HCT116 (cell line): ENCODE measurements around the gene SRR. TPM values are rescaled to one million over a fixed set of nuclear protein-coding genes. Genes with fewer than 3 reads are reported as not detected.

ENCODE experiments used
- ATAC-seq: fragments of 200-7000 bp; cut with Tn5 transposase; 2 replicates; pipeline ENCODE4 v1.9.1; 2020; ENCODE audit warnings: mild to moderate bottlenecking, moderate library complexity
- BruUV-seq: library from RNA; stranded (reverse); fragments of 400-500 nt; replicated peaks from 2 replicates; lab custom pipeline; 2021; lab: Mats Ljungman, UMichigan
- CTCF ChIA-PET: fragments of 300-600 bp; sonication (Branson Sonifier 250); formaldehyde crosslinking; loops from one replicate; lab custom pipeline; 2021; ENCODE audit warnings: antibody characterized with exemption; lab: Charles Lee
- POLR2A ChIA-PET: fragments of 300-600, 350-600 bp; sonication (Branson Sonifier 250); formaldehyde crosslinking; loops from one replicate; lab custom pipeline; 2021; ENCODE audit warnings: antibody characterized with exemption; lab: Charles Lee
- RAD21 ChIA-PET, 2 experiments: fragments of 300-600 bp; sonication (Branson Sonifier 250); formaldehyde crosslinking; loops; one replicate each; lab custom pipeline; 2023; ENCODE audit warnings: low total read pairs in 2 of 2; ENCODE audit not compliant: uncharacterized antibody in 2 of 2, unreplicated experiment in 2 of 2, low non-redundant PET in 1 of 2; lab: Charles Lee
- DNase-seq: peaks from one replicate; pipeline ENCODE4 v3.0.0-alpha.2; 2010; ENCODE audit warnings: low read depth, low spot score
- H2AFZ ChIP-seq: fragments of 200-600 bp; shearing (Covaris generic), sonication (generic); 2 replicates; pipeline ENCODE4 v1.6.1; 2017; ENCODE audit warnings: low read depth, mixed run types, mixed read lengths, antibody characterized with exemption, low read length; ENCODE audit not compliant: poor library complexity, severe bottlenecking
- H3K27ac ChIP-seq: 2 replicates; pipeline ENCODE4 v1.5.1; 2012; ENCODE audit warnings: low read depth, low read length
- H3K27me3 ChIP-seq: fragments of 200-600 bp; sonication (generic); 2 replicates; pipeline ENCODE4 v1.6.1; 2016; ENCODE audit warnings: mixed run types, low read length, mixed read lengths; ENCODE audit not compliant: insufficient read depth
- H3K36me3 ChIP-seq, 2 experiments: fragments of 200-500 bp in 1 of 2; fragments of 200-600 bp in 1 of 2; sonication (Bioruptor generic) in 1 of 2; sonication (generic) in 1 of 2; 2 replicates each; pipeline versions ENCODE4 v1.5.1 to v1.6.1; 2014 to 2016; ENCODE audit warnings: low read length in 2 of 2, inconsistent platforms in 1 of 2, mixed read lengths in 1 of 2, mixed run types in 1 of 2; ENCODE audit not compliant: insufficient read depth in 2 of 2, control insufficient read depth in 1 of 2
- H3K4me1 ChIP-seq, 2 experiments: fragments of 200-600 bp in 1 of 2; sonication (generic) in 1 of 2; 2 replicates each; pipeline versions ENCODE4 v1.5.1 to v1.6.1; 2012 to 2017; ENCODE audit warnings: low read length in 2 of 2, inconsistent platforms in 1 of 2, mild to moderate bottlenecking in 1 of 2, mixed read lengths in 1 of 2, mixed run types in 1 of 2, moderate library complexity in 1 of 2; ENCODE audit not compliant: insufficient read depth in 2 of 2, control insufficient read depth in 1 of 2
- H3K4me2 ChIP-seq: fragments of 200-600 bp; sonication (generic); 2 replicates; pipeline ENCODE4 v1.6.1; 2017; ENCODE audit warnings: mixed run types, low read length, mixed read lengths
- H3K4me3 ChIP-seq, 2 experiments: fragments of 200-600 bp in 1 of 2; sonication (generic) in 1 of 2; replicated peaks in 1 of 2; 2 replicates each; pipeline ENCODE4 v1.5.1; 2011 to 2016; ENCODE audit warnings: low read length in 2 of 2, control low read depth in 1 of 2, low read depth in 1 of 2, mild to moderate bottlenecking in 1 of 2, mixed read lengths in 1 of 2, mixed run types in 1 of 2
- H3K79me2 ChIP-seq: fragments of 200-600 bp; sonication (generic); 2 replicates; pipeline ENCODE4 v1.6.1; 2017; ENCODE audit warnings: mild to moderate bottlenecking, mixed run types, low read length, moderate library complexity, mixed read lengths; ENCODE audit not compliant: insufficient read depth
- H3K9ac ChIP-seq: fragments of 200-600 bp; sonication (generic); 2 replicates; pipeline ENCODE4 v1.6.1; 2016; ENCODE audit warnings: low read length, mixed read lengths
- H3K9me2 ChIP-seq: fragments of 200-600 bp; sonication (generic), shearing (Covaris generic); 2 replicates; pipeline ENCODE4 v1.6.1; 2017; ENCODE audit warnings: mixed run types, mild to moderate bottlenecking, moderate library complexity; ENCODE audit not compliant: insufficient read depth
- H3K9me3 ChIP-seq, 2 experiments: fragments of 200-500 bp in 1 of 2; fragments of 200-600 bp in 1 of 2; sonication (Bioruptor generic) in 1 of 2; sonication (generic) in 1 of 2; 2 replicates each; pipeline ENCODE4 v1.6.1; 2014 to 2017; ENCODE audit warnings: low read length in 2 of 2, mixed read lengths in 2 of 2, inconsistent platforms in 1 of 2, low read depth in 1 of 2, mild to moderate bottlenecking in 1 of 2, mixed run types in 1 of 2, moderate library complexity in 1 of 2; ENCODE audit not compliant: control insufficient read depth in 1 of 2, insufficient read depth in 1 of 2
- H4K20me1 ChIP-seq: fragments of 200-600 bp; sonication (generic), shearing (Covaris generic); 2 replicates; pipeline ENCODE4 v1.6.1; 2017; ENCODE audit warnings: mixed run types, mild to moderate bottlenecking, moderate library complexity; ENCODE audit not compliant: insufficient read depth
- SP1 ChIP-seq: IDR thresholded peaks from 2 replicates; pipeline ENCODE4 v1.6.1; 2012; ENCODE audit warnings: low read depth
- ZFX ChIP-seq: fragments of 450-650 bp; IDR thresholded peaks from 2 replicates; pipeline ENCODE4 v1.6.1; 2017
- ZNF274 ChIP-seq: fragments of 200-500 bp; sonication (Bioruptor generic); IDR thresholded peaks from 2 replicates; pipeline ENCODE4 v1.6.1; 2014; ENCODE audit warnings: mild to moderate bottlenecking, low read depth, low read length, inconsistent platforms
- intact Hi-C: fragments of 100-400 bp; cut with micrococcal nuclease; formaldehyde crosslinking; loops from 2 replicates; pipeline ENCODE4 v1.10.0; 2022
- total RNA-seq: library from RNA; stranded (reverse); gene quantifications from one replicate; pipeline ENCODE4 v1.2.1, GENCODE V29; 2021; ENCODE audit not compliant: unreplicated experiment
- TF ChIP-seq, protein P1 (sequence below): IDR thresholded peaks from 2 replicates; pipeline ENCODE4 v1.6.1; 2012; ENCODE audit warnings: low read depth
- TF ChIP-seq, protein P2 (sequence below), 3 experiments: fragments of 200-600 bp in 1 of 3; sonication (generic) in 1 of 3; IDR thresholded peaks in 2 of 3; conservative IDR thresholded peaks in 1 of 3; 2 replicates each; pipeline ENCODE4 v1.5.1; 2012 to 2017; ENCODE audit warnings: low read depth in 2 of 3, low read length in 2 of 3, antibody characterized with exemption in 1 of 3, borderline replicate concordance in 1 of 3, control low read depth in 1 of 3, mild to moderate bottlenecking in 1 of 3, mixed read lengths in 1 of 3, mixed run types in 1 of 3, moderate library complexity in 1 of 3; ENCODE audit not compliant: insufficient read depth in 1 of 3
- TF ChIP-seq, protein P3 (sequence below): IDR thresholded peaks from 2 replicates; pipeline ENCODE4 v1.6.1; 2011; ENCODE audit warnings: mild to moderate bottlenecking, low read length, moderate library complexity; ENCODE audit not compliant: insufficient replicate concordance; ENCODE audit errors: extremely low read depth

SRR gene
- total RNA-seq, 1 experiment from 2014 or later = 15.1 TPM

DNA sequence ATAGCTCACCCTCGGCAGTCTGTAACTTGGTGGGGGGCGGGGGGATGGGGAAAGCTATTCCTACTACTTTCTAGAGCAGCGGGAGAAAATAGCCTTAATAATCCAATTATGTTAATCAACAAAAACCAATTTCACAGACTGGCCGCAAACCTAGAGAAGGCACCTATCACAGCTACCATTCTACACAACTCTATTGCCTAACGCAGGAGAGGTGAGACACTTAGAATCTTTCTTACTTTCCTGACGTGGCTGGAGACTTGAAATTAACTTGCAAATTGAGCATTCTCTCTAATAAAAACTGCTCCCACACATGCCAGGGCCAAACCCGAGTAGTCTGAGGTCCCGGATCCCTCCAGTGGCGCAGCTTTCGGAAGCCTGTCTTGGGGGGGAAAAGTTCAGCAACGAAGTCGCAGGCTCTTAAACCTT is 959 bp upstream of the SRR start:
- Histone ChIP-seq H3K27me3 (no peaks in the 10 kb centered on the region), H3K9ac (peak overlapping the region; percentile 92), H3K27ac (peak overlapping the region; percentile 92), H3K9me2 (no peaks in the 10 kb centered on the region), H3K9me3 (no peaks in the 10 kb centered on the region), H3K4me1 (peaks cover 7 to 15% of the 10 kb centered on the region in 2 experiments; a peak in 2 of 4 replicates), H4K20me1 (no peaks in the 10 kb centered on the region), H3K36me3 (peaks cover 8 to 17% of the 10 kb centered on the region in 2 experiments; a peak in 3 of 4 replicates), H3K4me2 (peak overlapping the region; percentile 77), H3K79me2 (peaks cover 53% of the 10 kb centered on the region), H3K4me3 (peak overlapping the region; percentile 91 to 99), H2AFZ (no peak overlapping the region)
- no peak for TF ChIP-seq SP1
- TF ChIP-seq, protein P1, sequence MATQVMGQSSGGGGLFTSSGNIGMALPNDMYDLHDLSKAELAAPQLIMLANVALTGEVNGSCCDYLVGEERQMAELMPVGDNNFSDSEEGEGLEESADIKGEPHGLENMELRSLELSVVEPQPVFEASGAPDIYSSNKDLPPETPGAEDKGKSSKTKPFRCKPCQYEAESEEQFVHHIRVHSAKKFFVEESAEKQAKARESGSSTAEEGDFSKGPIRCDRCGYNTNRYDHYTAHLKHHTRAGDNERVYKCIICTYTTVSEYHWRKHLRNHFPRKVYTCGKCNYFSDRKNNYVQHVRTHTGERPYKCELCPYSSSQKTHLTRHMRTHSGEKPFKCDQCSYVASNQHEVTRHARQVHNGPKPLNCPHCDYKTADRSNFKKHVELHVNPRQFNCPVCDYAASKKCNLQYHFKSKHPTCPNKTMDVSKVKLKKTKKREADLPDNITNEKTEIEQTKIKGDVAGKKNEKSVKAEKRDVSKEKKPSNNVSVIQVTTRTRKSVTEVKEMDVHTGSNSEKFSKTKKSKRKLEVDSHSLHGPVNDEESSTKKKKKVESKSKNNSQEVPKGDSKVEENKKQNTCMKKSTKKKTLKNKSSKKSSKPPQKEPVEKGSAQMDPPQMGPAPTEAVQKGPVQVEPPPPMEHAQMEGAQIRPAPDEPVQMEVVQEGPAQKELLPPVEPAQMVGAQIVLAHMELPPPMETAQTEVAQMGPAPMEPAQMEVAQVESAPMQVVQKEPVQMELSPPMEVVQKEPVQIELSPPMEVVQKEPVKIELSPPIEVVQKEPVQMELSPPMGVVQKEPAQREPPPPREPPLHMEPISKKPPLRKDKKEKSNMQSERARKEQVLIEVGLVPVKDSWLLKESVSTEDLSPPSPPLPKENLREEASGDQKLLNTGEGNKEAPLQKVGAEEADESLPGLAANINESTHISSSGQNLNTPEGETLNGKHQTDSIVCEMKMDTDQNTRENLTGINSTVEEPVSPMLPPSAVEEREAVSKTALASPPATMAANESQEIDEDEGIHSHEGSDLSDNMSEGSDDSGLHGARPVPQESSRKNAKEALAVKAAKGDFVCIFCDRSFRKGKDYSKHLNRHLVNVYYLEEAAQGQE = no peak
- TF ChIP-seq, protein P2, sequence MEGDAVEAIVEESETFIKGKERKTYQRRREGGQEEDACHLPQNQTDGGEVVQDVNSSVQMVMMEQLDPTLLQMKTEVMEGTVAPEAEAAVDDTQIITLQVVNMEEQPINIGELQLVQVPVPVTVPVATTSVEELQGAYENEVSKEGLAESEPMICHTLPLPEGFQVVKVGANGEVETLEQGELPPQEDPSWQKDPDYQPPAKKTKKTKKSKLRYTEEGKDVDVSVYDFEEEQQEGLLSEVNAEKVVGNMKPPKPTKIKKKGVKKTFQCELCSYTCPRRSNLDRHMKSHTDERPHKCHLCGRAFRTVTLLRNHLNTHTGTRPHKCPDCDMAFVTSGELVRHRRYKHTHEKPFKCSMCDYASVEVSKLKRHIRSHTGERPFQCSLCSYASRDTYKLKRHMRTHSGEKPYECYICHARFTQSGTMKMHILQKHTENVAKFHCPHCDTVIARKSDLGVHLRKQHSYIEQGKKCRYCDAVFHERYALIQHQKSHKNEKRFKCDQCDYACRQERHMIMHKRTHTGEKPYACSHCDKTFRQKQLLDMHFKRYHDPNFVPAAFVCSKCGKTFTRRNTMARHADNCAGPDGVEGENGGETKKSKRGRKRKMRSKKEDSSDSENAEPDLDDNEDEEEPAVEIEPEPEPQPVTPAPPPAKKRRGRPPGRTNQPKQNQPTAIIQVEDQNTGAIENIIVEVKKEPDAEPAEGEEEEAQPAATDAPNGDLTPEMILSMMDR (IDR thresholded peaks at IDR 0.05 in 2 of 3, conservative IDR thresholded peaks at IDR 0.05 in 1 of 3; ENCODE audit: borderline replicate concordance in 1 of 3, insufficient read depth in 1 of 3, low read depth in 2 of 3, low read length in 2 of 3) = no peak
- no peak for TF ChIP-seq ZNF274
- TF ChIP-seq, protein P3, sequence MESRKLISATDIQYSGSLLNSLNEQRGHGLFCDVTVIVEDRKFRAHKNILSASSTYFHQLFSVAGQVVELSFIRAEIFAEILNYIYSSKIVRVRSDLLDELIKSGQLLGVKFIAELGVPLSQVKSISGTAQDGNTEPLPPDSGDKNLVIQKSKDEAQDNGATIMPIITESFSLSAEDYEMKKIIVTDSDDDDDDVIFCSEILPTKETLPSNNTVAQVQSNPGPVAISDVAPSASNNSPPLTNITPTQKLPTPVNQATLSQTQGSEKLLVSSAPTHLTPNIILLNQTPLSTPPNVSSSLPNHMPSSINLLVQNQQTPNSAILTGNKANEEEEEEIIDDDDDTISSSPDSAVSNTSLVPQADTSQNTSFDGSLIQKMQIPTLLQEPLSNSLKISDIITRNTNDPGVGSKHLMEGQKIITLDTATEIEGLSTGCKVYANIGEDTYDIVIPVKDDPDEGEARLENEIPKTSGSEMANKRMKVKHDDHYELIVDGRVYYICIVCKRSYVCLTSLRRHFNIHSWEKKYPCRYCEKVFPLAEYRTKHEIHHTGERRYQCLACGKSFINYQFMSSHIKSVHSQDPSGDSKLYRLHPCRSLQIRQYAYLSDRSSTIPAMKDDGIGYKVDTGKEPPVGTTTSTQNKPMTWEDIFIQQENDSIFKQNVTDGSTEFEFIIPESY = no peak
- TF ChIP-seq ZFX = no peak
- BruUV-seq = TSS peak; percentile 49
- ChIA-PET RAD21 (no interaction called here), CTCF (no interaction called here), POLR2A (interaction anchor here (0.9 to 1.3 kb wide), 2 partner anchors 9 to 20 kb away, joined by 3 to 4 read pairs; no protein-coding TSS in a partner anchor)
- peak; percentile 3 for ATAC-seq
- intact Hi-C loops = no loop called here
- DNase-seq = no peak
